HG02870 (cell line): ENCODE measurements around the gene MTHFSD.

Source experiments
- ATAC-seq: cut with Tn5 transposase; IDR thresholded peaks from one replicate; pipeline ENCODE4 v1.9.1; 2021; ENCODE audit warnings: mild to moderate bottlenecking, moderate library complexity; ENCODE audit not compliant: unreplicated experiment

MTHFSD gene

GRCh38 chr16:86584726-86585721 lies 30.0 kb upstream of the MTHFSD start:
- no peak for ATAC-seq

GRCh38 chr16:86584071-86584685 lies 29.1 kb upstream of the MTHFSD start:
- no peak for ATAC-seq

GRCh38 chr16:86581458-86581857 lies 26.4 kb upstream of the MTHFSD start:
- no peak for ATAC-seq

- ATAC-seq, result no peak
Observed at GRCh38 chr16:86580791-86581170, 25.7 kb upstream of the MTHFSD start.

- ATAC-seq, result no peak
Observed at GRCh38 chr16:86580063-86580790, 25.2 kb upstream of the MTHFSD start.

- no peak for ATAC-seq
Observed at GRCh38 chr16:86579268-86580062, 24.4 kb upstream of the MTHFSD start.

- no peak for ATAC-seq
Observed at GRCh38 chr16:86578611-86579267, 23.7 kb upstream of the MTHFSD start.

- ATAC-seq, result no peak
Observed at GRCh38 chr16:86578061-86578599, 23.1 kb upstream of the MTHFSD start, which contains the start of gene FOXL1. Gene FOXL1 (plus strand): TSS chr16:86578549. CDS start chr16:86578724, 175 bp downstream.

- ATAC-seq, result no peak
Observed at GRCh38 chr16:86577314-86577971, 22.4 kb upstream of the MTHFSD start.

- ATAC-seq, result no peak
Observed at GRCh38 chr16:86576591-86577313, 21.7 kb upstream of the MTHFSD start.

- no peak for ATAC-seq
Observed at GRCh38 chr16:86575754-86576557, 20.9 kb upstream of the MTHFSD start.

- ATAC-seq, result no peak
Observed at GRCh38 chr16:86575095-86575685, 20.2 kb upstream of the MTHFSD start.

- no peak for ATAC-seq
Observed at GRCh38 chr16:86574646-86575045, 19.6 kb upstream of the MTHFSD start.

- ATAC-seq, result no peak
Observed at GRCh38 chr16:86573646-86574508, 18.8 kb upstream of the MTHFSD start.

- ATAC-seq, result no peak
Observed at GRCh38 chr16:86573215-86573614, 18.2 kb upstream of the MTHFSD start.

GRCh38 chr16:86572606-86573005 lies 17.6 kb upstream of the MTHFSD start:
- ATAC-seq, result no peak
